RWPE1 (cell line): ENCODE data around the gene SFPQ.
"Not testable (repeated sequence)": the region's sequence is repeated elsewhere in the genome, so short reads cannot be mapped to it uniquely, and the experiment has no call there.

ENCODE experiments used
- CTCF ChIA-PET: fragments of 350-600 bp; sonication (Branson Sonifier 250); formaldehyde crosslinking; extraction: SDS; loops from one replicate; lab custom pipeline; 2021; lab: Yijun Ruan, JAX
- POLR2A ChIA-PET: fragments of 400-600 bp; formaldehyde crosslinking; extraction: SDS; loops from one replicate; lab custom pipeline; 2020; ENCODE audit warnings: antibody characterized with exemption; ENCODE audit not compliant: low non-redundant PET; lab: Yijun Ruan, JAX
- DNase-seq: peaks from one replicate; pipeline ENCODE4 v3.0.0; 2012; ENCODE audit warnings: low spot score
- H3K27ac ChIP-seq: fragments of 450-650 bp; 2 replicates; pipeline ENCODE4 v1.5.1; 2017
- CTCF ChIP-seq: fragments of 450-650 bp; conservative IDR thresholded peaks from 2 replicates; pipeline ENCODE4 v1.5.1; 2017; ENCODE audit warnings: low read depth, mild to moderate bottlenecking

SFPQ gene

GRCh38 chr1:35192853-35193664 lies at the start of gene SFPQ:
SFPQ (minus strand) TSS chr1:35193145; CDS start chr1:35193049, 96 bp downstream.
- peak; percentile 100 for DNase-seq
- POLR2A ChIA-PET = interaction anchor here (0.7 kb wide), 1 partner anchor 336 kb away, joined by 3 read pairs; no protein-coding TSS in a partner anchor
- TF ChIP-seq CTCF = no peak
- CTCF ChIA-PET = interaction anchor here (0.7 kb wide), 1 partner anchor 10 kb away, joined by 3 read pairs; no protein-coding TSS in a partner anchor
- peak within 1 kb of the TSS; percentile 87 for H3K27ac ChIP-seq

GRCh38 chr1:35236772-35237171 lies 43.8 kb upstream of the SFPQ start:
- POLR2A ChIA-PET, DNase-seq, H3K27ac ChIP-seq: not testable (repeated sequence)
- CTCF ChIA-PET = interaction anchor here (0.6 to 0.7 kb wide), 2 partner anchors 35 to 669 kb away, joined by 3 read pairs; no protein-coding TSS in a partner anchor

- DNase-seq = no peak
- H3K27ac ChIP-seq = no peak overlapping the region
- ChIA-PET POLR2A (no interaction called here), CTCF (interaction anchor here (1.0 kb wide), 1 partner anchor 29 kb away, joined by 4 read pairs; no protein-coding TSS in a partner anchor)
- TF ChIP-seq CTCF = no peak
Observed at GRCh38 chr1:35231287-35231686, 38.3 kb upstream of the SFPQ start.

- ChIA-PET CTCF (no interaction called here), POLR2A (no interaction called here)
- TF ChIP-seq CTCF = no peak
- no peak overlapping the region for H3K27ac ChIP-seq
- no peak for DNase-seq
Observed at GRCh38 chr1:35229587-35230360, 36.8 kb upstream of the SFPQ start.

- no peak overlapping the region for H3K27ac ChIP-seq
- POLR2A ChIA-PET = no interaction called here
Observed at GRCh38 chr1:35226546-35226945, 33.6 kb upstream of the SFPQ start.

GRCh38 chr1:35223084-35223630 lies 30.2 kb upstream of the SFPQ start:
- TF ChIP-seq CTCF = no peak
- H3K27ac ChIP-seq = no peak overlapping the region
- DNase-seq = no peak
- ChIA-PET POLR2A (interaction anchor here (0.6 kb wide), 1 partner anchor 18 kb away, joined by 3 read pairs; no protein-coding TSS in a partner anchor), CTCF (interaction anchor here (0.6 kb wide), 1 partner anchor 20 kb away, joined by 3 read pairs; no protein-coding TSS in a partner anchor)

More at GRCh38 chr1:35226546-35226945, 33.6 kb upstream of the SFPQ start:
- DNase-seq = no peak
- TF ChIP-seq CTCF = no peak
- CTCF ChIA-PET = interaction anchor here (0.5 to 1.4 kb wide), 2 partner anchors 25 to 252 kb away, joined by 3 to 5 read pairs; no protein-coding TSS in a partner anchor
